ENCODE data around the gene C5AR2. TPM values are rescaled to one million over a fixed set of nuclear protein-coding genes. Genes with fewer than 3 reads are reported as not detected.
"Not testable (repeated sequence)": the region's sequence is repeated elsewhere in the genome, so short reads cannot be mapped to it uniquely, and the experiment has no call there.

Gene C5AR2
- polyA plus RNA-seq, 1 donor from 2014 or later, result not detected

DNA sequence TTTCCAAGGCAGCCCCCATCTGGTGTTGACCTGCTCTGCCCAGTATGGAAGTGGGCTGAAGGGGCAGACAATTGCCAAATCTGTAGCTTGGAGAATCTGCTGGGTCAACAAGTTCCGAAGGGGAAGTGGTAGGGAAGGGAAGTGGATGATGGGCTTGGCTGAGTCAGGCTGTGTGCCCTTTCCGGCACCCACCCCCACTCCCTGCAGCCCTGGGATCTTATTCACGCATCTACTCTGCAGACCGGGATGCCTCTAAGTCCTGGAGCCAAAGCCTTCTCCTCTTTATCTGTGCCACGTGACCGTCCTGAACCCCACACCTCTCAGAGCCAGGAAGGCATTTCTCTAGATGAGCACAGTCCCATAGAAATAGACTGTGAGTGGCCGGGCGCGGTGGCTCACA lies 7.5 kb upstream of the C5AR2 start:
- H3K27ac ChIP-seq (ENCODE audit: low read length), result no peak overlapping the region
- H3K79me2 ChIP-seq (replicated peaks; ENCODE audit: insufficient read depth, low read length), result no peaks in the 10 kb centered on the region
- H3F3A ChIP-seq (ENCODE audit: insufficient read depth, low read length, poor library complexity, severe bottlenecking), result no peaks in the 10 kb centered on the region
- H3K9me3 ChIP-seq (ENCODE audit: low read length), result no peaks in the 10 kb centered on the region
- no peaks in the 10 kb centered on the region for H3K27me3 ChIP-seq (ENCODE audit: insufficient read depth, low read depth, low read length)
- H2AFZ ChIP-seq (ENCODE audit: low read depth, low read length), result no peak overlapping the region
- TF ChIP-seq TAF1 (IDR thresholded peaks at IDR 0.05; ENCODE audit: low read depth), result no peak
- no peak for TF ChIP-seq EP300 (conservative IDR thresholded peaks at IDR 0.05; ENCODE audit: poor library complexity, severe bottlenecking)
- no peak overlapping the region for H3K4me3 ChIP-seq (ENCODE audit: low read length)
- no peaks in the 10 kb centered on the region for H4K20me1 ChIP-seq (ENCODE audit: insufficient read depth)
- H3K9ac ChIP-seq (ENCODE audit: low read length), result no peak overlapping the region
- H3K4me2 ChIP-seq (ENCODE audit: low read length), result no peak overlapping the region
- no peaks in the 10 kb centered on the region for H3K9me2 ChIP-seq (ENCODE audit: insufficient read depth, low read length)
- no peaks in the 10 kb centered on the region for H3K36me3 ChIP-seq (ENCODE audit: insufficient read depth, low read length)

GRCh38 chr19:47330466-47330869 lies 1.5 kb upstream of the C5AR2 start:
- Histone ChIP-seq H4K20me1 (ENCODE audit: insufficient read depth) (no peaks in the 10 kb centered on the region), H3K79me2 (replicated peaks; ENCODE audit: insufficient read depth, low read length) (no peaks in the 10 kb centered on the region), H3K27ac (ENCODE audit: low read length) (no peak overlapping the region), H3F3A (ENCODE audit: insufficient read depth, low read length, poor library complexity, severe bottlenecking) (no peaks in the 10 kb centered on the region), H3K9me3 (ENCODE audit: low read length) (no peaks in the 10 kb centered on the region), H3K4me3 (ENCODE audit: low read length) (no peak overlapping the region), H3K27me3 (ENCODE audit: insufficient read depth, low read depth, low read length) (no peaks in the 10 kb centered on the region), H3K9me2 (ENCODE audit: insufficient read depth, low read length) (no peaks in the 10 kb centered on the region), H3K36me3 (ENCODE audit: insufficient read depth, low read length) (no peaks in the 10 kb centered on the region), H3K9ac (ENCODE audit: low read length) (no peak overlapping the region), H2AFZ (ENCODE audit: low read depth, low read length) (no peak overlapping the region), H3K4me2 (ENCODE audit: low read length) (no peak overlapping the region)
- no peak for TF ChIP-seq TAF1 (IDR thresholded peaks at IDR 0.05; ENCODE audit: low read depth)
- TF ChIP-seq POLR2AphosphoS5 (IDR thresholded peaks at IDR 0.05), result no peak
- no peak for TF ChIP-seq EZH2 (IDR thresholded peaks at IDR 0.05; ENCODE audit: borderline replicate concordance, insufficient read depth, low read length, poor library complexity, severe bottlenecking)
- no peak for TF ChIP-seq MXI1 (conservative IDR thresholded peaks at IDR 0.05; ENCODE audit: poor library complexity, severe bottlenecking)

GRCh38 chr19:47331490-47331889 lies 485 bp upstream of the C5AR2 start:
- Histone ChIP-seq H4K20me1 (ENCODE audit: insufficient read depth) (no peaks in the 10 kb centered on the region), H3K9me2 (ENCODE audit: insufficient read depth, low read length) (no peaks in the 10 kb centered on the region), H3K9me3 (ENCODE audit: low read length) (no peaks in the 10 kb centered on the region), H3K4me2 (ENCODE audit: low read length) (no peak overlapping the region), H3K27me3 (ENCODE audit: insufficient read depth, low read depth, low read length) (no peaks in the 10 kb centered on the region), H3K4me3 (ENCODE audit: low read length) (no peak overlapping the region), H2AFZ (ENCODE audit: low read depth, low read length) (no peak overlapping the region), H3K36me3 (ENCODE audit: insufficient read depth, low read length) (no peaks in the 10 kb centered on the region), H3K9ac (ENCODE audit: low read length) (no peak overlapping the region), H3K79me2 (replicated peaks; ENCODE audit: insufficient read depth, low read length) (no peaks in the 10 kb centered on the region), H3K27ac (ENCODE audit: low read length) (no peak overlapping the region), H3F3A (ENCODE audit: insufficient read depth, low read length, poor library complexity, severe bottlenecking) (no peaks in the 10 kb centered on the region)
- TF ChIP-seq SMC3 (conservative IDR thresholded peaks at IDR 0.05; ENCODE audit: poor library complexity), result no peak
- TF ChIP-seq CTCF (IDR thresholded peaks at IDR 0.05; ENCODE audit: poor library complexity, severe bottlenecking), result no peak
- no peak for TF ChIP-seq REST (IDR thresholded peaks at IDR 0.05; ENCODE audit: borderline replicate concordance)
- TF ChIP-seq POLR2AphosphoS5 (IDR thresholded peaks at IDR 0.05), result no peak
- TF ChIP-seq EZH2 (IDR thresholded peaks at IDR 0.05; ENCODE audit: borderline replicate concordance, insufficient read depth, low read length, poor library complexity, severe bottlenecking), result no peak
- no peak for TF ChIP-seq EP300 (conservative IDR thresholded peaks at IDR 0.05; ENCODE audit: poor library complexity, severe bottlenecking)
- no peak for TF ChIP-seq TAF1 (IDR thresholded peaks at IDR 0.05; ENCODE audit: low read depth)
- no peak for TF ChIP-seq RAD21 (conservative IDR thresholded peaks at IDR 0.05)
- TF ChIP-seq MXI1 (conservative IDR thresholded peaks at IDR 0.05; ENCODE audit: poor library complexity, severe bottlenecking), result no peak

GRCh38 chr19:47336765-47337718 lies 5.1 kb downstream of the C5AR2 start:
- H3K9me2 ChIP-seq (ENCODE audit: insufficient read depth, low read length); H3K27ac ChIP-seq (ENCODE audit: low read length); H4K20me1 ChIP-seq (ENCODE audit: insufficient read depth); H3K9ac ChIP-seq (ENCODE audit: low read length); H3K9me3 ChIP-seq (ENCODE audit: low read length); H2AFZ ChIP-seq (ENCODE audit: low read depth, low read length); H3K4me3 ChIP-seq (ENCODE audit: low read length); H3K27me3 ChIP-seq (ENCODE audit: insufficient read depth, low read depth, low read length); H3F3A ChIP-seq (ENCODE audit: insufficient read depth, low read length, poor library complexity, severe bottlenecking); H3K4me2 ChIP-seq (ENCODE audit: low read length); H3K79me2 ChIP-seq (replicated peaks; ENCODE audit: insufficient read depth, low read length); H3K36me3 ChIP-seq (ENCODE audit: insufficient read depth, low read length): not testable (repeated sequence)
